Measurements from ENCODE around the gene PTPDC1.
"Not testable (repeated sequence)": the region's sequence is repeated elsewhere in the genome, so short reads cannot be mapped to it uniquely, and the experiment has no call there.

The PTPDC1 gene

DNA sequence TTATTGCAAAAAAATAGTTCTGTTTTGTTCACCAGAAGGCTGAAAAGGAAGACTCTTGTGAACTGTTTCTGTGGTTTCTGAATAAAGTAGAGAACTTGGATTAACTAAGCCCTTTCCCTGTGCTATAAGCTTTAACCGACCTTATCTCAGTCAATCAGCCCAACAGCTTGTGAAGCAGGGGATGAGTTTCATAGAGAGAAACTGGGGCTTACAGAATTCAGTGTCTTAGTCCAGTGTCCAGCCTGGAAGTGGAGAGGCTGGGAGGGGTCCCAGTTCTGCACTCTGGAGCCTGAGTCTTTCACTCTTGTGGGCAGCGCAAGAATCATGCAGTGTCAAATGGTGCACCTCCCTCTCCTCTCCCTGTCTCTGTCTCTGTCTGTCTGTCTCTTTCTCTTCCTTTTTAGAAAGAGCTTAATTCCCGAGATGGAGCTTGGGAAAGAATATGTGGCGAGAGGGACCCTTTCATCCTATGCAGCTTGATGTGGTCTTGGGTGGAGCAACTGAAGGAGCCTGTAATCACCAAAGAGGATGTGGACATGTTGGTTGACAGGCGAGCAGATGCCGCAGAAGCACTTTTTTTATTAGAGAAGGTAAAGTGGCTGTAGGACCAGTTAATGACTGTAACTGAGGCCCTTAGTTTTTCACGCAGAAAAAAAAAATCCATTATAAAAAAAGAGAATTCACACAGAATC lies 17.0 kb downstream of the PTPDC1 start:
- TF ChIP-seq, protein P1, sequence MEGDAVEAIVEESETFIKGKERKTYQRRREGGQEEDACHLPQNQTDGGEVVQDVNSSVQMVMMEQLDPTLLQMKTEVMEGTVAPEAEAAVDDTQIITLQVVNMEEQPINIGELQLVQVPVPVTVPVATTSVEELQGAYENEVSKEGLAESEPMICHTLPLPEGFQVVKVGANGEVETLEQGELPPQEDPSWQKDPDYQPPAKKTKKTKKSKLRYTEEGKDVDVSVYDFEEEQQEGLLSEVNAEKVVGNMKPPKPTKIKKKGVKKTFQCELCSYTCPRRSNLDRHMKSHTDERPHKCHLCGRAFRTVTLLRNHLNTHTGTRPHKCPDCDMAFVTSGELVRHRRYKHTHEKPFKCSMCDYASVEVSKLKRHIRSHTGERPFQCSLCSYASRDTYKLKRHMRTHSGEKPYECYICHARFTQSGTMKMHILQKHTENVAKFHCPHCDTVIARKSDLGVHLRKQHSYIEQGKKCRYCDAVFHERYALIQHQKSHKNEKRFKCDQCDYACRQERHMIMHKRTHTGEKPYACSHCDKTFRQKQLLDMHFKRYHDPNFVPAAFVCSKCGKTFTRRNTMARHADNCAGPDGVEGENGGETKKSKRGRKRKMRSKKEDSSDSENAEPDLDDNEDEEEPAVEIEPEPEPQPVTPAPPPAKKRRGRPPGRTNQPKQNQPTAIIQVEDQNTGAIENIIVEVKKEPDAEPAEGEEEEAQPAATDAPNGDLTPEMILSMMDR (IDR thresholded peaks at IDR 0.05; ENCODE audit: low read depth, low read length), result no peak
- no peak for DNase-seq (ENCODE audit: low read depth in 2 of 2)
- H3K4me3 ChIP-seq (replicated peaks in 1 of 2; ENCODE audit: low read depth in 2 of 2, low read length in 2 of 2), result no peak overlapping the region

DNA sequence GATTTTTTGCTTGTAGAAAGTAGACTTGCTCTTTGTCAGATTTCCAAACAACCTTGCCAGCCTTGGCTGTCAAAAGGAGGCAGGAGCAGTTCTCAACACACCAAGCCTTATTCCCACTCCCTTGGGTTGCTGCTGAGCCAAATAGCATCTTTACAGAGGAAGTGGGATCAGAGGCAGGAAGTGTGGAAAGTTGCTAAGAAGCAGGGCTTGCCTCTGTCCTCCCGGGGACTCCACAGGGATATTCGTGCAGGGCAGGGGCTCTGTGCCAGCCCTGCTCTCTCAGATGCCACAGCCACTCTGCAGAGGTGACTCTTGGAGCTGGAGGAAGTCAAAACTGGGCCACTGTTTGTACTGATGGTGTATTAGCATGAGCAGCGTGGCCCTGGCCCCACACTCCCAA lies 24.3 kb downstream of the PTPDC1 start:
- H3K4me3 ChIP-seq (replicated peaks in 1 of 2; ENCODE audit: low read depth in 2 of 2, low read length in 2 of 2), result no peak overlapping the region
- peak; percentile 39 to 85 for DNase-seq (ENCODE audit: low read depth in 2 of 2)
- TF ChIP-seq, protein P1 (IDR thresholded peaks at IDR 0.05; ENCODE audit: low read depth, low read length), result no peak

DNA sequence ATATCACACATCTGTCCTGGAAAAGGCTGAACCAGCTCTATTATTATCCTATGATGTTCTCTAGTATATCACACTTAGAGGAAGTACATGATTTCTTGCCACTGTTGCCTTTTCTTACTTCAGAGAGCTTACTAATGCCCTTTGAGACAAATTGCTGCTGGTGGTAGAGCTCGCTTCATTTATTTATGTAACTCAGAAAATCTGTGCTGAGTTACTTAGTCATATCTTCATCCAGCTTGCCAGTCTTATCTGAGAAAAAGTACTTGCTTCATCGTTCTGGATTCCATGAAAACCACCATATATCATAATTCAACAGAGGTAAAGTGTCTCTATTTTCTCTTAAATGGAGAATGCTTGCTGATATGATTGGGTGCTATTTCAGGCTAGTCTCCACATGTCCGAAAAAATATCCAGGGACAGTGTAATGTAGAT lies 26.6 kb downstream of the PTPDC1 start:
- peak; percentile 80 to 84 for DNase-seq (ENCODE audit: low read depth in 2 of 2)
- H3K4me3 ChIP-seq (replicated peaks in 1 of 2; ENCODE audit: low read depth in 2 of 2, low read length in 2 of 2), result no peak overlapping the region
- TF ChIP-seq, protein P1 (IDR thresholded peaks at IDR 0.05; ENCODE audit: low read depth, low read length), result no peak

DNA sequence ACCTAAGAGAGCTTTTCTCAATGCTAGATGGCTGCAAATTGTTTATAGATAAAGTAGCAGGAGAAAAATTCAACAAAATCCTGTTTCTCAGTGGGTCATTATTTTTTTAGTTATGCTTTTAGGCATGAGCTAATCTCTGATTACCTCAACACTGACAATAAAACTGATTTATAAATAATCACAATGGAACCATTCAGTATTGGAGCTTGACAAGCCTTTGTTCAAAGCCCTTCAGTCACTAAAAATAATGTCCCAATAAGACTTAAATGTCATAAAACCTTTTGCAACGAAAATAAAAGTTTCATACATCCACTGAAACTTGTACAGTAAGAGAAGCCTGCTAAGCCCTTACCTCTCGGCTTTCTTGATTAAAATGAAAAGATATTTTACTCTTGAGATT lies 27.2 kb downstream of the PTPDC1 start:
- TF ChIP-seq, protein P1 (IDR thresholded peaks at IDR 0.05; ENCODE audit: low read depth, low read length), result no peak
- H3K4me3 ChIP-seq (replicated peaks in 1 of 2; ENCODE audit: low read depth in 2 of 2, low read length in 2 of 2), result no peak overlapping the region
- no peak for DNase-seq (ENCODE audit: low read depth in 2 of 2)

DNA sequence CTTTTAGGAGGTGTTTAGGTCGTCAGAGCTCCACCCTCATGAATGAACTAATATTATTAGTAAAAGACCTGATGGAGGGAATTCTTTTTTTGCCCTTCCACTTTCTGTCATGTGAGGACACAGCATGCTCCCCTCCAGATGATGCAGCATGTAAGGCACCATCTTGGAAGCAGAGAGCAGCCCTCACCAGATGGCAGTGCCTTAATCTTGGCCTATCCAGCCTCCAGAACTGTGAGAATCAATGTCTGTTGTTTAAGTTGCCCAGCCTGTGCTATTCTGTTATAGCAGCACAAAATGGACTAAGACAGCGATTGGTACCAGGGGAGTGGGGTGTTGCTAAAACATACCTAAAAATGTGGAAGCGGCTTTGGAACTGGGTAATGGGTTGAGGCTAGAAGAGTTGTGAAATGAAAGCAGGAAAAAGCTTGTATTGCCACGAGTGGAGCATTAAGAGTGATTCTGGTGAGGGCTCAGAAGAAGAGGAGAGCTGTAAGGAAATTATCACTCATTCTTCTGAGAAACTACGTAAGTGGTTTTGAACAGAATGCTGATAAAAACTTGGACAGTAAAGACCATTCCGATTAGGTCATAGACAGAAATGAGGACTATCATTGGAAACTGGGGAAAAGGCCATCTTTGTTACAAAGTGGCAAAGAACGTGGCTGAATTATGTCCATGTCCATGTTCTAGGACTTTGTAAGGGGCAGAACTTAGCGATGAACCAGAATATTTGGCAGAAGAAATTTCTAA lies 28.6 kb downstream of the PTPDC1 start:
- H3K4me3 ChIP-seq (replicated peaks in 1 of 2; ENCODE audit: low read depth in 2 of 2, low read length in 2 of 2), result no peak overlapping the region
- peak; percentile 22 to 84 for DNase-seq (ENCODE audit: low read depth in 2 of 2)
- TF ChIP-seq, protein P1 (IDR thresholded peaks at IDR 0.05; ENCODE audit: low read depth, low read length), result no peak

DNA sequence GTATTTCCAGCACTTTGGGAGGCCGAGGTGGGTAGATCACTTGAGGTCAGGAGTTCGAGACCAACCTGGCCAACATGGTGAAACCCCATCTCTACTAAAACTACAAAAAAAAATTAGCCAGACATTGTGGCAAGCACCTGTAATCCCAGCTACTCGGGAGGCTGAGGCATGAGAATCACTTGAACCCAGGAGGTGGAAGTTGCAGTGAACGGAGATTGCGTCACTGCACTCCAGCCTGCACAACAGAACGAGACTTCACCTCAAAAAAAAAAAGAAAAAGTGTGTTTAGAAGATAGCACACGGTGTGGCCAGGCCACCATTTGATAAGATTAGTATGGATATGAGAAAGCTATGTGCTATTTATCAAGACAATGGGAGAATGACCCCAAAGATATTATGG lies 35.8 kb downstream of the PTPDC1 start:
- not testable (repeated sequence) for H3K4me3 ChIP-seq (replicated peaks in 1 of 2; ENCODE audit: low read depth in 2 of 2, low read length in 2 of 2); DNase-seq (ENCODE audit: low read depth in 2 of 2)

DNA sequence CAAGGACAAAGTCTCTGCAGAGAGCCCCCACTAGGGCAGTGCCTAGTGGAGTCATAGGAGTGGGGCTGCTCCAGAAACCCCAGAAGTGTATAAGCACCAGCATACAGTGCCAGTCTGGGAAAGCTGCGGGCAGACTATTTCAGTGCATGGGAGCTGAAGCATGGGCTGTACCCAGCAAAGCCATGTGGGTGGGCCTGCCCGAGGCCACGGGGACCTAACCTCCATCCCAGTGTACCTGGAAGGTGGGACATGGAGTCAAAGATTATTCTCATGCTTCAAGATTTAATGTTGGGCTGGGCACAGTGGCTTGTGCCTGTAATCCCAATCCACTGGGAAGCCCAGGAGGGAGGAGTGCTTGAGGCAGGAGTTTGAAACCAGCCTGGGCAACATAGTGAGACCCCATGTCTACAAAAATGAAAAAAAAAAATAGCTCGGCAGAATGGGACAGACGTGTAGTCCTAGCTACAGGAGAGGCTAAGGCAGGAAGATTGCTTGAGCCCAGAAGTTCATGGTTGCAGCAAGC lies 36.7 kb downstream of the PTPDC1 start:
- TF ChIP-seq, protein P1 (IDR thresholded peaks at IDR 0.05; ENCODE audit: low read depth, low read length), result no peak
- no peak overlapping the region for H3K4me3 ChIP-seq (replicated peaks in 1 of 2; ENCODE audit: low read depth in 2 of 2, low read length in 2 of 2)
- DNase-seq (ENCODE audit: low read depth in 2 of 2), result no peak
